Measurements from ENCODE around the gene FHIT. TPM values are rescaled to one million over a fixed set of nuclear protein-coding genes. Genes with fewer than 3 reads are reported as not detected.

FHIT gene
- total RNA-seq, 2 donors from 2014 or later = 6.8 to 12.3 TPM

GRCh38 chr3:61157414-61157813 lies 93.8 kb downstream of the FHIT start:
- Histone ChIP-seq H3K27me3 (ENCODE audit: control insufficient read depth, insufficient read depth, low read length, poor library complexity, severe bottlenecking) (no peaks in the 10 kb centered on the region), H3K4me1 (ENCODE audit: control insufficient read depth, insufficient read depth, low read length) (no peaks in the 10 kb centered on the region), H3K9me3 (ENCODE audit: control insufficient read depth, low read length) (no peaks in the 10 kb centered on the region), H3K27ac (ENCODE audit: low read depth, low read length) (no peak overlapping the region), H3K9ac (ENCODE audit: extremely low read depth, low read length, poor library complexity, severe bottlenecking) (no peak overlapping the region), H3K36me3 (ENCODE audit: control insufficient read depth, insufficient read depth, low read length) (no peaks in the 10 kb centered on the region), H3K4me3 (ENCODE audit: low read length) (no peak overlapping the region)
- Mint-ChIP-seq H3K4me1 (no peaks in the 10 kb centered on the region), H3K9me3 (no peaks in the 10 kb centered on the region), H3K36me3 (ENCODE audit: low read depth) (no peaks in the 10 kb centered on the region), H3K27me3 (ENCODE audit: insufficient read depth) (no peaks in the 10 kb centered on the region), H3K27ac (no peak overlapping the region), H3K4me3 (no peak overlapping the region)
- DNase-seq = no peak
- TF ChIP-seq, protein P1, sequence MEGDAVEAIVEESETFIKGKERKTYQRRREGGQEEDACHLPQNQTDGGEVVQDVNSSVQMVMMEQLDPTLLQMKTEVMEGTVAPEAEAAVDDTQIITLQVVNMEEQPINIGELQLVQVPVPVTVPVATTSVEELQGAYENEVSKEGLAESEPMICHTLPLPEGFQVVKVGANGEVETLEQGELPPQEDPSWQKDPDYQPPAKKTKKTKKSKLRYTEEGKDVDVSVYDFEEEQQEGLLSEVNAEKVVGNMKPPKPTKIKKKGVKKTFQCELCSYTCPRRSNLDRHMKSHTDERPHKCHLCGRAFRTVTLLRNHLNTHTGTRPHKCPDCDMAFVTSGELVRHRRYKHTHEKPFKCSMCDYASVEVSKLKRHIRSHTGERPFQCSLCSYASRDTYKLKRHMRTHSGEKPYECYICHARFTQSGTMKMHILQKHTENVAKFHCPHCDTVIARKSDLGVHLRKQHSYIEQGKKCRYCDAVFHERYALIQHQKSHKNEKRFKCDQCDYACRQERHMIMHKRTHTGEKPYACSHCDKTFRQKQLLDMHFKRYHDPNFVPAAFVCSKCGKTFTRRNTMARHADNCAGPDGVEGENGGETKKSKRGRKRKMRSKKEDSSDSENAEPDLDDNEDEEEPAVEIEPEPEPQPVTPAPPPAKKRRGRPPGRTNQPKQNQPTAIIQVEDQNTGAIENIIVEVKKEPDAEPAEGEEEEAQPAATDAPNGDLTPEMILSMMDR (conservative IDR thresholded peaks at IDR 0.05) = no peak

DNA sequence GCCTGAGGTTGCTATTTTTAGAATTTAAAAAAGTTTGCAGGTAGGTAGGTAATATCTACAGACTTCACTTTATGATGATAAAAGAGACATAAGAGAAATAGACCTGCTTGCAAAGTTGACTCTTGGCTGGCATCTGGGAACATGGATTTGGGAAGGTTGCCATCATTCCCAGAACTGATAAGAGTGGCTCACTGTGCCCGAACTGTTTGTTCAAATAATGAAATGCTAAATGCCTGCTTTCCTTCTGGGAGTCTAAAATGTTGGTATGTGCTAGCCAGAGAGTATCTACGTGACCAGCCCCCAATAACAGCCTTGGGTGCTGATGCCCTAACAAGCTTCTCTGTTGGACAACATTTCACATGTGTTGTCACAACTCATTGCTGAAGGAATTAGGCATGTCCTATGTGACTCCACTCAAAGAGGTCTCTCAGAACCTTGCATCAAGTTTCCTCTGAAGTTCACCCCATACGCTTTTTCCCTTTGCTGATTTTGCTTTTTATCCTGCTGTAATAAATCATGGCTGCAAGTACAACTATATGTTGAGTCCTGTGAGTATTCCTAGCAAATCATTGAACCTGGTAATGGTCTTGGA lies 95.5 kb downstream of the FHIT start:
- Mint-ChIP-seq H3K9me3 (no peaks in the 10 kb centered on the region), H3K36me3 (ENCODE audit: low read depth) (no peaks in the 10 kb centered on the region), H3K27ac (no peak overlapping the region), H3K4me1 (no peaks in the 10 kb centered on the region), H3K4me3 (no peak overlapping the region), H3K27me3 (ENCODE audit: insufficient read depth) (no peaks in the 10 kb centered on the region)
- Histone ChIP-seq H3K4me1 (ENCODE audit: control insufficient read depth, insufficient read depth, low read length) (no peaks in the 10 kb centered on the region), H3K9ac (ENCODE audit: extremely low read depth, low read length, poor library complexity, severe bottlenecking) (no peak overlapping the region), H3K27ac (ENCODE audit: low read depth, low read length) (no peak overlapping the region), H3K9me3 (ENCODE audit: control insufficient read depth, low read length) (no peaks in the 10 kb centered on the region), H3K27me3 (ENCODE audit: control insufficient read depth, insufficient read depth, low read length, poor library complexity, severe bottlenecking) (no peaks in the 10 kb centered on the region), H3K36me3 (ENCODE audit: control insufficient read depth, insufficient read depth, low read length) (no peaks in the 10 kb centered on the region), H3K4me3 (ENCODE audit: low read length) (no peak overlapping the region)
- TF ChIP-seq, protein P1 (conservative IDR thresholded peaks at IDR 0.05) = no peak
- 88 to 100% methylated on average over 2 to 3 of the region's 3 CpGs for WGBS, 2 experiments (ENCODE audit: insufficient coverage in 1 of 2, insufficient read length in 1 of 2)
- DNase-seq = no peak

DNA sequence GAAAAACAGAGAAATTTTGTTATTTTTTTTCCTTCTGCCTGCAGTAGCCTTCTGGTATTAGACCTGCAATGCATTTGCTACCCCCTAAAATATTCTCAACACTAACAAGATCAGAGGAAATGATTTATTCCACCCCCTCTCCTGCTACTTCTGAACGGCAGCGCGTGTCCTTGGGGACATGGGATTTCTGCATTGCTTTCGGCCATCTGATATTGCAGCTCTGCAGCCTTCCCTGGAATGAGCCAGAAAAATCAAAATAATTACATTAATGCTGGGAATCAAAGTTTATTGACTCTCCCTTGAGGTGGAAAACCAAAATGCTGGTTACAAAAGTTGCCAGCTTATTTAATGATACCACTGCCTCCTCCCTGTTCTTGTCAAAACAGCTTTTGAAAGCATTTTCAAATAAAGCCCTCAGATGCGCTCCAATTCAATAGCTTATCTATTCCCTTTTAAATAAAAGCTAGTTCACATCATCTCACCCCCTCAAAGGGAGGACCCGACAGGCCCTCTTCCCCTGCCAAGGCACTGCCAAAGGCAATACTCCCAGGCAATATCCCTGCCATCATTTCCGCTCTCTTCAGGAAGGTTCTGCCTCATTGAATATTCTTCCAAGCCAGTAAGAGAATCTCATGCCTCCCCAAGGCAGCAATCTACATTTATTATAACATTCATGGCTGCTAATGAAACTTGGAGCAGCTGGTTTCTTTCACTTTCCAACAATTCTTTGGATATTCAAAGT lies 96.6 kb downstream of the FHIT start:
- no peak overlapping the region for H3K4me3 Mint-ChIP-seq
- Histone ChIP-seq H3K9me3 (ENCODE audit: control insufficient read depth, low read length) (no peaks in the 10 kb centered on the region), H3K27me3 (ENCODE audit: control insufficient read depth, insufficient read depth, low read length, poor library complexity, severe bottlenecking) (no peaks in the 10 kb centered on the region), H3K4me1 (ENCODE audit: control insufficient read depth, insufficient read depth, low read length) (no peaks in the 10 kb centered on the region), H3K9ac (ENCODE audit: extremely low read depth, low read length, poor library complexity, severe bottlenecking) (no peak overlapping the region), H3K36me3 (ENCODE audit: control insufficient read depth, insufficient read depth, low read length) (no peaks in the 10 kb centered on the region), H3K4me3 (ENCODE audit: low read length) (no peak overlapping the region), H3K27ac (ENCODE audit: low read depth, low read length) (no peak overlapping the region)
- H3K36me3 Mint-ChIP-seq (ENCODE audit: low read depth) = no peaks in the 10 kb centered on the region
- TF ChIP-seq, protein P1 (conservative IDR thresholded peaks at IDR 0.05) = no peak
- no peaks in the 10 kb centered on the region for H3K27me3 Mint-ChIP-seq (ENCODE audit: insufficient read depth)
- no peak overlapping the region for H3K27ac Mint-ChIP-seq
- H3K4me1 Mint-ChIP-seq = no peaks in the 10 kb centered on the region
- WGBS, 2 experiments (ENCODE audit: insufficient coverage in 1 of 2, insufficient read length in 1 of 2) = 76 to 82% methylated on average over 7 of the region's 7 CpGs
- no peak for DNase-seq
- H3K9me3 Mint-ChIP-seq = no peaks in the 10 kb centered on the region
